Measurements from ENCODE around the gene RCVRN. TPM values are rescaled to one million over a fixed set of nuclear protein-coding genes. Genes with fewer than 3 reads are reported as not detected.

The RCVRN gene
- total RNA-seq, 1 donor from 2014 or later, result not detected

DNA sequence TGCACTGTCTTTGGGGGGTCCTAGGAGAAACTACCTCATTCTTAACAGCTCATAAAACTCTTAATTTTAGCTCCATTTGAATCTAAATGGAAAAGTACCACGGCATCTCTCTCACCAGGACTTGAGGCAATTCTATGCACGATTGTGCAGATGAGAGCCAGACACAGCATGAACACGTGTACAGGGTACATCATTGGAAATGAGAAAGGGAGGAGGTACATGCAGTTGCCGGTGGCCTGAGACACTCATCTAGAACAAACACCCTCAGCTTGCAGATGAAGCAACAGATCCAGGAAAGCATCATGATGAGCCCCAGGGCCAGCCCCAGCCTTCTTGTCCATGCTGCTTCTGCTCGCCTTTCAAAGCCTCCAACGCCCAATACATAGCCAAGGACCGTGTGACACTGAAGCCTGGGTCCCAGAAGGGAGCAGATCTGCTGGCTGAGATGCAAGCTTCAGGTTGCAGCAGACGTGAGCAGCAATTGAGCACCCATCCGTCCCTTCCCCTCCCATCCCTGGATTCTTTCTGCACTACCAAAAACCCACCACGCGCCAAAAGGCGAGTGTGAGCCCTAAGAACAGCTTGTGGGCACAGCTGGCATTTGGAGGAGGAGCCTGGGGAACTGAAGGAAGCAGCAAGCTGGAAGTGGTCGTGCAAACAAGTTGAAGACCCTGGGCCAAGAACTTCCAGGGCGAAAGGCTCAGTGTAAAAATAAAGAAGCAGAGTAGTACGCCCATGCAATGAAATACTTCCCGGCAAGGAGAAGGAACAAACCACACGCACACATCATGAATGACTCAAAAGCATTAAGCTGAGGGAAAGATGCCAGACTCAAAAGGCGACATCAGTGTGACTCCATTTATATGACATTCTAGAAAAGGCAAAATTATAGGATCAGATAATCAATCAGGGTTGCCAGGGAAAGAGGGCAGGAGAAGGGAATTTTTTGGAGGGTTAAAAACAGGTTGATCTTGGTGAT, 7.3 kb upstream of the RCVRN start:
- no peak overlapping the region for H3K27ac Mint-ChIP-seq (ENCODE audit: unreplicated experiment)
- H3K9me3 Mint-ChIP-seq (ENCODE audit: unreplicated experiment), result no peaks in the 10 kb centered on the region
- no peak for DNase-seq (ENCODE audit: low spot score)
- H3K4me3 Mint-ChIP-seq (ENCODE audit: unreplicated experiment), result no peak overlapping the region
- H3K36me3 Mint-ChIP-seq (ENCODE audit: low read depth, unreplicated experiment), result peaks cover 6% of the 10 kb centered on the region
- TF ChIP-seq, protein P1, sequence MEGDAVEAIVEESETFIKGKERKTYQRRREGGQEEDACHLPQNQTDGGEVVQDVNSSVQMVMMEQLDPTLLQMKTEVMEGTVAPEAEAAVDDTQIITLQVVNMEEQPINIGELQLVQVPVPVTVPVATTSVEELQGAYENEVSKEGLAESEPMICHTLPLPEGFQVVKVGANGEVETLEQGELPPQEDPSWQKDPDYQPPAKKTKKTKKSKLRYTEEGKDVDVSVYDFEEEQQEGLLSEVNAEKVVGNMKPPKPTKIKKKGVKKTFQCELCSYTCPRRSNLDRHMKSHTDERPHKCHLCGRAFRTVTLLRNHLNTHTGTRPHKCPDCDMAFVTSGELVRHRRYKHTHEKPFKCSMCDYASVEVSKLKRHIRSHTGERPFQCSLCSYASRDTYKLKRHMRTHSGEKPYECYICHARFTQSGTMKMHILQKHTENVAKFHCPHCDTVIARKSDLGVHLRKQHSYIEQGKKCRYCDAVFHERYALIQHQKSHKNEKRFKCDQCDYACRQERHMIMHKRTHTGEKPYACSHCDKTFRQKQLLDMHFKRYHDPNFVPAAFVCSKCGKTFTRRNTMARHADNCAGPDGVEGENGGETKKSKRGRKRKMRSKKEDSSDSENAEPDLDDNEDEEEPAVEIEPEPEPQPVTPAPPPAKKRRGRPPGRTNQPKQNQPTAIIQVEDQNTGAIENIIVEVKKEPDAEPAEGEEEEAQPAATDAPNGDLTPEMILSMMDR (IDR thresholded peaks at IDR 0.05; ENCODE audit: unreplicated experiment), result no peak
- no peaks in the 10 kb centered on the region for H3K4me1 Mint-ChIP-seq (ENCODE audit: unreplicated experiment)
- peaks cover 3% of the 10 kb centered on the region for H3K27me3 Mint-ChIP-seq (ENCODE audit: unreplicated experiment)

DNA sequence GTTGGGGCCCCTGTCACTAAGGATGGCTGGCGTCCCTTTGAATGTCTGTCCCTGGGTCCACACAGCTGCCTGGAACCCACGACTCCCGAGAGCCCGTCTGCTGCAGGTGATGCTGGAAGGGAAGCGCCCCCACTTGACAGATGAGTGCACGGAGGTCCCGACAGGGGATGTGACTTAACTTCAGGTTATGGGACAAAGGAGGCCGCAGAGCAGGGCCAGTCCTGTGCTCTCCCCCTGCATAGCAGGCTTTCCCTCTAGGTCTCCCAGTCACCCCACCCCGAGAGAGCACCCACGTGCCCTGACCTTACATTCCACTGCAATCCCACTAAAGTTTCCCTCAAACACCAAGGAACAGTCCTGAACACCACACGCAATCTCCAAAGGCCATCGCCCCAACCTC, 6.0 kb upstream of the RCVRN start:
- TF ChIP-seq, protein P1 (IDR thresholded peaks at IDR 0.05; ENCODE audit: unreplicated experiment), result no peak
- H3K36me3 Mint-ChIP-seq (ENCODE audit: low read depth, unreplicated experiment), result peaks cover 5% of the 10 kb centered on the region
- H3K9me3 Mint-ChIP-seq (ENCODE audit: unreplicated experiment), result no peaks in the 10 kb centered on the region
- H3K27ac Mint-ChIP-seq (ENCODE audit: unreplicated experiment), result no peak overlapping the region
- no peak for DNase-seq (ENCODE audit: low spot score)
- H3K4me1 Mint-ChIP-seq (ENCODE audit: unreplicated experiment), result no peaks in the 10 kb centered on the region
- peaks cover 3% of the 10 kb centered on the region for H3K27me3 Mint-ChIP-seq (ENCODE audit: unreplicated experiment)
- no peak overlapping the region for H3K4me3 Mint-ChIP-seq (ENCODE audit: unreplicated experiment)

DNA sequence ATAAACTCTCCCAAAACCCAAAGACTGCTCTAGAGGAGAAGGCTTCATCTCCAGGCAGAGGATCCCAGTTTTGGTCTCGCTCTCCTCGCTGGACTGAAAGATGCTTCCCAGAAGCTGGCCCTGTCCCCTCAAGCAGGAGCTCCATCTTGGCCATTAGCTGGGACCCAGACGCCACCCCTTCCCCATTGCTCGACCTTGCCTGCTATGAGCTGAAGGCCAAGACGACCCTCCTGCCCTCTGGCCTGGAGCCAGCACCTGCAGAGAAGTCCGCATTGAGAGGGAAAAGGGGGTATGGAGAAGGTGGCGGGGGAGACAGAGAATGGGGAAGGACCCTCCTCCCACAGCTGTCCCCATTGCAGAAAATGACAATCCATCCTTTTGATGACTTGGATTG, 3.6 kb upstream of the RCVRN start:
- Mint-ChIP-seq H3K4me3 (ENCODE audit: unreplicated experiment) (no peak overlapping the region), H3K4me1 (ENCODE audit: unreplicated experiment) (no peaks in the 10 kb centered on the region), H3K27me3 (ENCODE audit: unreplicated experiment) (peaks cover 2% of the 10 kb centered on the region), H3K36me3 (ENCODE audit: low read depth, unreplicated experiment) (no peaks in the 10 kb centered on the region), H3K9me3 (ENCODE audit: unreplicated experiment) (no peaks in the 10 kb centered on the region), H3K27ac (ENCODE audit: unreplicated experiment) (no peak overlapping the region)
- TF ChIP-seq, protein P1 (IDR thresholded peaks at IDR 0.05; ENCODE audit: unreplicated experiment), result no peak
- DNase-seq (ENCODE audit: low spot score), result no peak

DNA sequence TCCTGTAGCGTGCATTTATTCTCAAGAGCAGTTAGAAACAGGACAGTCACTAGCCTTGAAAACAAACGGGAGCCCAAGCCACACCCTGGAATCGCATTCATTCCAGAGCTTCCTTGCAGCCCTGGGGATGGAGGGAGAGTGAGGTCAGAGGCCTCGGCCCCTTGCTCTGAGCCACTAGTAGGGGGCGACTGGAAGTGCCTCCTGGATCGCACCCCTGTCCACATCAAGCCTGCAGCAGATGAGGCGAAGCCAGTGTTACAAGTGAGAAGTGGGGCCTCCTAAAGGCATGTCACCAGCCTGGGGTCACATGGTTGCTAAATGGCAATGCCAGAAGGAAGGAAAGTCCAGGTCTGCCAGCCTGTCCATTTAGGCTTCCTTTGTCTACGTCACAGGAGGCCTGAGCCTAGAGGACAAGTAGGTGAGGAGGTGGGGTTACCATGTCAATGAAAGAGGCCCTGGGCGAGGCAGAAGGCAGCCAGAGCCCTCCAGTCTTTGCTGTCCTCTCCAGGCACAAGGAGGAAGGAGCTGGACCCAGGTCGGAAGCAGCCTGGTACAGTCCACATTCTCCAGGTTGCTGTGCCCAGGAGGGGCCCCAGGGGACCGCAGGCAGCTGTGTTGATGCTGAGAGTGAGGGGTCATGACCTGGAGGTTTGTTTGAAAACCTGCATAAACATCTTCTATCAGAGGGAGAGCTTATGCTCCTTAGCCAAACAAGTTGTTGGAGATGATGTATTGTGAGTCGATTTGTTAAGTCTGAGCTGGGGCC, 3.0 kb upstream of the RCVRN start:
- H3K4me3 Mint-ChIP-seq (ENCODE audit: unreplicated experiment), result no peak overlapping the region
- H3K27ac Mint-ChIP-seq (ENCODE audit: unreplicated experiment), result no peak overlapping the region
- H3K4me1 Mint-ChIP-seq (ENCODE audit: unreplicated experiment), result no peaks in the 10 kb centered on the region
- TF ChIP-seq, protein P1 (IDR thresholded peaks at IDR 0.05; ENCODE audit: unreplicated experiment), result no peak
- no peaks in the 10 kb centered on the region for H3K9me3 Mint-ChIP-seq (ENCODE audit: unreplicated experiment)
- peaks cover 3% of the 10 kb centered on the region for H3K27me3 Mint-ChIP-seq (ENCODE audit: unreplicated experiment)
- no peaks in the 10 kb centered on the region for H3K36me3 Mint-ChIP-seq (ENCODE audit: low read depth, unreplicated experiment)
- no peak for DNase-seq (ENCODE audit: low spot score)
